HL-60/S4 treated with phorbol 12-myristate 13-acetate at 8.2 ng/mL for 4 days and 3 days (cell line): ENCODE results near the gene TFCP2L1.
"Not testable (repeated sequence)": the region's sequence is repeated elsewhere in the genome, so short reads cannot be mapped to it uniquely, and the experiment has no call there.

ENCODE experiments used
- in situ Hi-C: fragments of 300-500 bp; cut with MboI; formaldehyde crosslinking; loops from 2 replicates; pipeline ENCODE4 v1.15.0; 2022; ENCODE audit warnings: low sequenced_read_pairs

The TFCP2L1 gene

GRCh38 chr2:121227381-121228144 is 57.4 kb downstream of the TFCP2L1 start:
- in situ Hi-C loops = not testable (repeated sequence)

- in situ Hi-C loops = not testable (repeated sequence)
Measured at GRCh38 chr2:121225681-121226080, 59.3 kb downstream of the TFCP2L1 start.

GRCh38 chr2:121220995-121221394 is 64.0 kb downstream of the TFCP2L1 start:
- in situ Hi-C loops = no loop called here

- in situ Hi-C loops = no loop called here
Measured at GRCh38 chr2:121219866-121220265, 65.1 kb downstream of the TFCP2L1 start.

GRCh38 chr2:121218386-121218938 is 66.5 kb downstream of the TFCP2L1 start:
- in situ Hi-C loops = no loop called here

- in situ Hi-C loops = no loop called here
Measured at GRCh38 chr2:121217627-121218026, 67.4 kb downstream of the TFCP2L1 start.

GRCh38 chr2:121214296-121214695 is 70.7 kb downstream of the TFCP2L1 start:
- in situ Hi-C loops = no loop called here

- in situ Hi-C loops = no loop called here
Measured at GRCh38 chr2:121213386-121213785, 71.6 kb downstream of the TFCP2L1 start.

GRCh38 chr2:121212661-121213325 is 72.2 kb downstream of the TFCP2L1 start:
- in situ Hi-C loops = no loop called here

- in situ Hi-C loops = no loop called here
Measured at GRCh38 chr2:121211689-121212151, 73.3 kb downstream of the TFCP2L1 start.

- in situ Hi-C loops = no loop called here
Measured at GRCh38 chr2:121211251-121211650, 73.8 kb downstream of the TFCP2L1 start.

GRCh38 chr2:121210691-121211090 is 74.3 kb downstream of the TFCP2L1 start:
- in situ Hi-C loops = no loop called here

GRCh38 chr2:121209014-121209610 is 75.9 kb downstream of the TFCP2L1 start:
- in situ Hi-C loops = no loop called here

- in situ Hi-C loops = no loop called here
Measured at GRCh38 chr2:121207494-121207893, 77.5 kb downstream of the TFCP2L1 start.

- in situ Hi-C loops = no loop called here
Measured at GRCh38 chr2:121205321-121205942, 79.6 kb downstream of the TFCP2L1 start.

GRCh38 chr2:121203591-121204249 is 81.3 kb downstream of the TFCP2L1 start:
- in situ Hi-C loops = no loop called here

- in situ Hi-C loops = no loop called here
Measured at GRCh38 chr2:121202541-121203310, 82.3 kb downstream of the TFCP2L1 start.

- in situ Hi-C loops = no loop called here
Measured at GRCh38 chr2:121201796-121202195, 83.2 kb downstream of the TFCP2L1 start.

GRCh38 chr2:121200419-121201315 is 84.3 kb downstream of the TFCP2L1 start:
- in situ Hi-C loops = no loop called here
